GM12874 (cell line): ENCODE results near the gene SNRNP25.

Source experiments
- TF ChIP-seq, protein P1 (sequence below): IDR thresholded peaks from 2 replicates; pipeline ENCODE4 v1.5.1; 2011; ENCODE audit warnings: low read depth, mild to moderate bottlenecking, control low read depth, low read length, moderate library complexity; ENCODE audit not compliant: insufficient read depth

SNRNP25 gene

GRCh38 chr16:66309-67182 lies 12.9 kb downstream of the SNRNP25 start:
- TF ChIP-seq, protein P1, sequence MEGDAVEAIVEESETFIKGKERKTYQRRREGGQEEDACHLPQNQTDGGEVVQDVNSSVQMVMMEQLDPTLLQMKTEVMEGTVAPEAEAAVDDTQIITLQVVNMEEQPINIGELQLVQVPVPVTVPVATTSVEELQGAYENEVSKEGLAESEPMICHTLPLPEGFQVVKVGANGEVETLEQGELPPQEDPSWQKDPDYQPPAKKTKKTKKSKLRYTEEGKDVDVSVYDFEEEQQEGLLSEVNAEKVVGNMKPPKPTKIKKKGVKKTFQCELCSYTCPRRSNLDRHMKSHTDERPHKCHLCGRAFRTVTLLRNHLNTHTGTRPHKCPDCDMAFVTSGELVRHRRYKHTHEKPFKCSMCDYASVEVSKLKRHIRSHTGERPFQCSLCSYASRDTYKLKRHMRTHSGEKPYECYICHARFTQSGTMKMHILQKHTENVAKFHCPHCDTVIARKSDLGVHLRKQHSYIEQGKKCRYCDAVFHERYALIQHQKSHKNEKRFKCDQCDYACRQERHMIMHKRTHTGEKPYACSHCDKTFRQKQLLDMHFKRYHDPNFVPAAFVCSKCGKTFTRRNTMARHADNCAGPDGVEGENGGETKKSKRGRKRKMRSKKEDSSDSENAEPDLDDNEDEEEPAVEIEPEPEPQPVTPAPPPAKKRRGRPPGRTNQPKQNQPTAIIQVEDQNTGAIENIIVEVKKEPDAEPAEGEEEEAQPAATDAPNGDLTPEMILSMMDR: no peak

GRCh38 chr16:67183-67791 lies 13.7 kb downstream of the SNRNP25 start:
- TF ChIP-seq, protein P1: no peak

DNA sequence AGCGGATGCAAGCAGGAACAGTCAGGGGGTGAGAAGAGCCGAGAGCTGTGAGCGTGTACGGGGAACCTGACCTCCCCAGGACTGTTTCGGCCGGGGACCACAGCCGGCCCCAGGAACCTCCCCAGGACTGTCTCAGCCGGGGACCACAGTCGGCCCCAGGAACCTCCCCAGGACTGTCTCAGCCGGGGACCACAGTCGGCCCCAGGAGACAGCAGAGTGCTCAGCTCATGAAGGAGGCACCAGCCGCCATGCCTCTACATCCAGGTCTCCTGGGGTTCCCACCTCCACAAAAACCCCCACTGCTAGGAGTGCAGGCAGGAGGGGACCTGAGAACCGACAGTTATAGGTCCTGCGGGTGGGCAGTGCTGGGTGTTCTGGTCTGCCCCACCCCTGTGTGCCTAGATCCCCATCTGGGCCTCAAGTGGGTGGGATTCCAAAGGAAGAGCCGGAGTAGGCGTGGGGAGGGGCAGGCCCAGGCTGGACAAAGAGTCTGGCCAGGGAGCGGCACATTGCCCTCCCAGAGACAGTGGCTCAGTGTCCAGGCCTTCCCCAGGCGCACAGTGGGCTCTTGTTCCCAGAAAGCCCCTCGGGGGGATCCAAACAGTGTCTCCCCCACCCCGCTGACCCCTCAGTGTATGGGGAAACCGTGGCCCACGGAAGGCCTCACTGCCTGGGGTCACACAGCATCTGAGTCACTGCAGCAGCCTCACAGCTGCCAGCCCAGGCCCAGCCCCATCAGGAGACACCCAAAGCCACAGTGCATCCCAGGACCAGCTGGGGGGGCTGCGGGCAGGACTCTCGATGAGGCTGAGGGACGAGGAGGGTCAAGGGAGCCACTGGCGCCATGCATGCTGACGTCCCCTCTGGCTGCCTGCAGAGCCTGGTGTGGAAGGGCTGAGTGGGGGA lies 14.5 kb downstream of the SNRNP25 start:
- TF ChIP-seq, protein P1: no peak

- TF ChIP-seq, protein P1: no peak
These were observed 15.6 kb downstream of the SNRNP25 start for GRCh38 chr16:69181-69580.

GRCh38 chr16:71210-71539 lies 17.5 kb downstream of the SNRNP25 start:
- TF ChIP-seq, protein P1: no peak

DNA sequence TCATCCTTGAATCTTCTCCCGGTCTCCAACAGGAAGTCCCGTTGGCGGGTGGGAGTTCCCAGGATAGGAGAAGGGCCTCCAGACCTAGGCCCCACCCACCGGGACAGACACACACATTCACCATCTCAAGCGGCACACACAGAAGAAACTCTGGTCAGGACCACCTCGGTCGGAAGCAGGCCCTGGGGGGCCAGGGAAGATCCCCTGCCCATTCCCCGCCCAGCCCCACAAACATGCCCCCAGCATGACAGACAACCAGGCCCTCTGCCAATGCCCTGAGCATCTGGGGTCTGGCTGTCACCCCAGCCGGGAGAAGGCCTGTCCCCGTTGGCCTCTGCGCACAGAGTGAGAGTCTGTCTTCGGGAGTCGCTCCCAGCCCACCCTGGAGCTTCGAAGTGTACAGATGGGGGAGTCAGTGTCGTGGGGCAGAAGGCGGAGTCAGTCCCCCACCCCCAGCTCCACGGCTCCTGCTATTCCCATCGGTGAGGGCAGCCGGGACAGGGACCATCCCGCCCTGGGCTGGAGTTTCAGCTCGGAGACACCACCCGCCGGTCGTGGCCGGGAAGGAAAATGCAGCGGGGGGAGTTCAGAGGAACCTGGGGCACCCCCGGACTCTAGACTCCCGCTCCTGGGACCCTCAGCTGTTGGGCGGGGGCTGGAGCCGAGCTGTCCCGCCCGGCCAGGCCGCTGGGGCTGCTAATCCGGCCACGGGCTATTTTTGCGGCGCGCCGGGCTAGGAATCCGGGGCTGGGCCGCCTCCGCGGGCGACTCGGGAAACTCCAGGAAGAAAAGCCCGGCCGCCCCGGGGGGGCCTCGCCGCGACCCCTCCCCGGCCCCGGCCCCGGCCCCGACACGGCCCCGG lies 18.1 kb downstream of the SNRNP25 start:
- TF ChIP-seq, protein P1: no peak
